Nephron progenitor cell (in vitro differentiated cells): ENCODE data around the gene SHISA6.

ENCODE experiments used
- DNase-seq: peaks from one replicate; pipeline ENCODE4 v3.0.0; 2021
- H3K27ac Mint-ChIP-seq: 2 replicates; pipeline ENCODE4 v1.8.0; 2021; ENCODE audit warnings: mild to moderate bottlenecking, moderate library complexity, mixed read lengths
- H3K27me3 Mint-ChIP-seq: 2 replicates; pipeline ENCODE4 v1.8.0; 2021; ENCODE audit warnings: mild to moderate bottlenecking, low read depth, mixed read lengths; ENCODE audit not compliant: poor library complexity
- H3K36me3 Mint-ChIP-seq: 2 replicates; pipeline ENCODE4 v1.8.0; 2021; ENCODE audit warnings: low read depth, mixed read lengths
- H3K4me1 Mint-ChIP-seq: 2 replicates; pipeline ENCODE4 v1.8.0; 2021; ENCODE audit warnings: mixed read lengths
- H3K4me3 Mint-ChIP-seq: 2 replicates; pipeline ENCODE4 v1.8.0; 2021; ENCODE audit warnings: mild to moderate bottlenecking, moderate library complexity, mixed read lengths
- H3K9me3 Mint-ChIP-seq: 2 replicates; pipeline ENCODE4 v1.8.0; 2021; ENCODE audit warnings: mild to moderate bottlenecking, moderate library complexity, mixed read lengths
- TF ChIP-seq, protein P1 (sequence below): fragments of 200-600 bp; sonication (generic); IDR thresholded peaks from 2 replicates; pipeline ENCODE4 v1.5.0; 2021; ENCODE audit warnings: antibody characterized with exemption

The SHISA6 gene

DNA sequence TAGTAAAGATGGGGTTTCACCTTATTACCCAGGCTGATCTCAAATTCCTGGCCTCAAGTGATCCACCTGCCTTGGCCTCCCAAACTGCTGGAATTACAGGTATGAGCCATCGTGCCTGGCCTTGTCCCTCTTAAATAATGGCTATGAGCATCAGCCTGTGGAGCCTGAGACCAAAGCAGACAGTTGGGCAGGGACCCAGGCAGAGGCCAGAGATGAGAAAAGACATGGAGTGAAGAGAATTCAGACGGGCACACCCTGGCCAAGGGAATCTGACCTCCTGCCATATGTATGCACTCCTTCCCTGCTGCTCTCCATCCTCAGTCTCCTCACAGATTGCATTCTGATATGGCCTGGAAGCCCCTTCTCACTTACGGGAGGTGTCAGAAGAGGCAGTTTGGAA, 258.9 kb downstream of the SHISA6 start:
- H3K4me1 Mint-ChIP-seq = peaks cover 12% of the 10 kb centered on the region

GRCh38 chr17:11503308-11504035, 262.5 kb downstream of the SHISA6 start:
- Mint-ChIP-seq H3K4me3 (no peak overlapping the region), H3K36me3 (no peaks in the 10 kb centered on the region), H3K4me1 (no peaks in the 10 kb centered on the region), H3K27ac (no peak overlapping the region), H3K9me3 (no peaks in the 10 kb centered on the region), H3K27me3 (peaks cover 7% of the 10 kb centered on the region)
- TF ChIP-seq, protein P1, sequence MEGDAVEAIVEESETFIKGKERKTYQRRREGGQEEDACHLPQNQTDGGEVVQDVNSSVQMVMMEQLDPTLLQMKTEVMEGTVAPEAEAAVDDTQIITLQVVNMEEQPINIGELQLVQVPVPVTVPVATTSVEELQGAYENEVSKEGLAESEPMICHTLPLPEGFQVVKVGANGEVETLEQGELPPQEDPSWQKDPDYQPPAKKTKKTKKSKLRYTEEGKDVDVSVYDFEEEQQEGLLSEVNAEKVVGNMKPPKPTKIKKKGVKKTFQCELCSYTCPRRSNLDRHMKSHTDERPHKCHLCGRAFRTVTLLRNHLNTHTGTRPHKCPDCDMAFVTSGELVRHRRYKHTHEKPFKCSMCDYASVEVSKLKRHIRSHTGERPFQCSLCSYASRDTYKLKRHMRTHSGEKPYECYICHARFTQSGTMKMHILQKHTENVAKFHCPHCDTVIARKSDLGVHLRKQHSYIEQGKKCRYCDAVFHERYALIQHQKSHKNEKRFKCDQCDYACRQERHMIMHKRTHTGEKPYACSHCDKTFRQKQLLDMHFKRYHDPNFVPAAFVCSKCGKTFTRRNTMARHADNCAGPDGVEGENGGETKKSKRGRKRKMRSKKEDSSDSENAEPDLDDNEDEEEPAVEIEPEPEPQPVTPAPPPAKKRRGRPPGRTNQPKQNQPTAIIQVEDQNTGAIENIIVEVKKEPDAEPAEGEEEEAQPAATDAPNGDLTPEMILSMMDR = no peak
- no peak for DNase-seq

More for the DNA sequence above, 258.9 kb downstream of the SHISA6 start:
- no peak overlapping the region for H3K27ac Mint-ChIP-seq
- H3K36me3 Mint-ChIP-seq = no peaks in the 10 kb centered on the region
- no peak overlapping the region for H3K4me3 Mint-ChIP-seq
- H3K27me3 Mint-ChIP-seq = peaks cover 10% of the 10 kb centered on the region
- TF ChIP-seq, protein P1 = no peak
- no peak for DNase-seq
- no peaks in the 10 kb centered on the region for H3K9me3 Mint-ChIP-seq

- Mint-ChIP-seq H3K36me3 (no peaks in the 10 kb centered on the region), H3K27me3 (peaks cover 4% of the 10 kb centered on the region), H3K9me3 (no peaks in the 10 kb centered on the region), H3K27ac (no peak overlapping the region), H3K4me1 (no peaks in the 10 kb centered on the region), H3K4me3 (no peak overlapping the region)
- DNase-seq = peak; percentile 79
- TF ChIP-seq, protein P1 = no peak
Measured at GRCh38 chr17:11506635-11507034, 265.6 kb downstream of the SHISA6 start.

DNA sequence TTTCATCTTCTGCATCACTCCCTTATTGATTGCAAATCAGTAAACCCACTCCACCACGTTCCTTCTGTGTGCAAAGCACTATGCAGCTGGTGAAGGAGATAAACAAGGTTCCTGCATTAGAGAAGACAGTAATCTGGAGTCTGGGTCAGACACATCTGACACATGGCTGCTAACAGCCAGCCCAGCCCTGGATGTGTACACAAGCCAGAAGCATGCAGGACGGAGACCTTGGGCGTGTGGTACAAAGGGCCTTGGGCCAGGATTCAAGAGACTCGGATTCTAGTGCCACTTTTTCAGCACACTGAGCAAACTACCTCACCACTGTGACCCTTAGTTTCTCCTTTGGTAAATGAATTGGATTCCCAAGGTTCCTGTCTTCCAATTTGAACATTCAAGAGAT, 270.7 kb downstream of the SHISA6 start:
- no peak overlapping the region for H3K27ac Mint-ChIP-seq
- H3K9me3 Mint-ChIP-seq = no peaks in the 10 kb centered on the region
- peaks cover 2% of the 10 kb centered on the region for H3K27me3 Mint-ChIP-seq
- no peak for DNase-seq
- no peaks in the 10 kb centered on the region for H3K4me1 Mint-ChIP-seq
- TF ChIP-seq, protein P1 = no peak
- no peaks in the 10 kb centered on the region for H3K36me3 Mint-ChIP-seq
- no peak overlapping the region for H3K4me3 Mint-ChIP-seq

DNA sequence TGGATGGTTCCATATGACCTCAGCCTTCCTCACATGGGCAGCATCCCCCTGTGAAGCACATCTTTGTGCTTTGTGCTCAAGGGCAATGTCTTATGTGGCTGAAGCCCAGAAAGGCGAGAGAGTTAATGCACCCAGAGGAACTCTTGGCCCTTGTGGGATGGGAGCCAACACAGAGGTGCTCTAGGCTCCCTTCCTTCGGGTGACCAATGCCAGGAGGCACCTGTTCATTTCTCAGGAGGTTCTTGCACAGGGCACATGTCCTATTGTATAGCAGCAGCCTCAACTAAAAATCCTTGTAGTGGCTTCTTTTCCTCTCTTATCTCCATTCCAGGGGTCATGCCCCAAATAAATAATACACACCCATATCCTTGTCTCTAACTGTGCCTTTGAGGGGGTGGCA, 273.6 kb downstream of the SHISA6 start:
- no peak overlapping the region for H3K27ac Mint-ChIP-seq
- H3K27me3 Mint-ChIP-seq = peaks cover 3% of the 10 kb centered on the region
- no peak overlapping the region for H3K4me3 Mint-ChIP-seq
- no peaks in the 10 kb centered on the region for H3K9me3 Mint-ChIP-seq
- no peaks in the 10 kb centered on the region for H3K4me1 Mint-ChIP-seq
- DNase-seq = no peak
- TF ChIP-seq, protein P1 = no peak
- H3K36me3 Mint-ChIP-seq = no peaks in the 10 kb centered on the region
